ENCODE measurements around the gene CD7. TPM values are rescaled to one million over a fixed set of nuclear protein-coding genes. Genes with fewer than 3 reads are reported as not detected.

The CD7 gene
- total RNA-seq, 4 donors from 2014 or later: 11.6 to 15.4 (median 15.2) TPM; not detected in 1

GRCh38 chr17:82274134-82275020 is 43.0 kb downstream of the CD7 start:
- peaks cover 2 to 43% (median 23%) of the 10 kb centered on the region in 4 donors for H3K4me1 ChIP-seq
- H3K27ac ChIP-seq: peak overlapping the region in 3 of 4 donors; percentile 99 to 100 (median 100)
- H3K9me3 ChIP-seq: no peaks in the 10 kb centered on the region
- H3K36me3 ChIP-seq: peaks cover 0 to 23% (median 0%) of the 10 kb centered on the region in 3 donors
- peak overlapping the region; percentile 62 to 100 (median 92) for H3K4me3 ChIP-seq
- DNase-seq: no peak
- no peaks in the 10 kb centered on the region for H3K27me3 ChIP-seq
- no peak for TF ChIP-seq POLR2A (IDR thresholded peaks at IDR 0.05)
- TF ChIP-seq, protein P1, sequence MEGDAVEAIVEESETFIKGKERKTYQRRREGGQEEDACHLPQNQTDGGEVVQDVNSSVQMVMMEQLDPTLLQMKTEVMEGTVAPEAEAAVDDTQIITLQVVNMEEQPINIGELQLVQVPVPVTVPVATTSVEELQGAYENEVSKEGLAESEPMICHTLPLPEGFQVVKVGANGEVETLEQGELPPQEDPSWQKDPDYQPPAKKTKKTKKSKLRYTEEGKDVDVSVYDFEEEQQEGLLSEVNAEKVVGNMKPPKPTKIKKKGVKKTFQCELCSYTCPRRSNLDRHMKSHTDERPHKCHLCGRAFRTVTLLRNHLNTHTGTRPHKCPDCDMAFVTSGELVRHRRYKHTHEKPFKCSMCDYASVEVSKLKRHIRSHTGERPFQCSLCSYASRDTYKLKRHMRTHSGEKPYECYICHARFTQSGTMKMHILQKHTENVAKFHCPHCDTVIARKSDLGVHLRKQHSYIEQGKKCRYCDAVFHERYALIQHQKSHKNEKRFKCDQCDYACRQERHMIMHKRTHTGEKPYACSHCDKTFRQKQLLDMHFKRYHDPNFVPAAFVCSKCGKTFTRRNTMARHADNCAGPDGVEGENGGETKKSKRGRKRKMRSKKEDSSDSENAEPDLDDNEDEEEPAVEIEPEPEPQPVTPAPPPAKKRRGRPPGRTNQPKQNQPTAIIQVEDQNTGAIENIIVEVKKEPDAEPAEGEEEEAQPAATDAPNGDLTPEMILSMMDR (IDR thresholded peaks at IDR 0.05): no peak

- TF ChIP-seq, protein P1 (IDR thresholded peaks at IDR 0.05): no peak
- TF ChIP-seq POLR2A (IDR thresholded peaks at IDR 0.05): peak; percentile 91 to 94
- Histone ChIP-seq H3K4me1 (peaks cover 3 to 46% (median 26%) of the 10 kb centered on the region in 4 donors), H3K9me3 (no peaks in the 10 kb centered on the region), H3K4me3 (peak within 1 kb of the TSS; percentile 62 to 100 (median 92)), H3K36me3 (peaks cover 0 to 23% (median 0%) of the 10 kb centered on the region in 3 donors), H3K27me3 (no peaks in the 10 kb centered on the region), H3K27ac (peak within 1 kb of the TSS; percentile 99 to 100 (median 100))
- DNase-seq: peak; percentile 96 to 98 (median 97)
These were observed 43.9 kb downstream of the CD7 start, which contains the start of gene CSNK1D for GRCh38 chr17:82273327-82274133. CSNK1D (minus strand) TSS chr17:82273700; CDS start chr17:82273381, 319 bp downstream.

DNA sequence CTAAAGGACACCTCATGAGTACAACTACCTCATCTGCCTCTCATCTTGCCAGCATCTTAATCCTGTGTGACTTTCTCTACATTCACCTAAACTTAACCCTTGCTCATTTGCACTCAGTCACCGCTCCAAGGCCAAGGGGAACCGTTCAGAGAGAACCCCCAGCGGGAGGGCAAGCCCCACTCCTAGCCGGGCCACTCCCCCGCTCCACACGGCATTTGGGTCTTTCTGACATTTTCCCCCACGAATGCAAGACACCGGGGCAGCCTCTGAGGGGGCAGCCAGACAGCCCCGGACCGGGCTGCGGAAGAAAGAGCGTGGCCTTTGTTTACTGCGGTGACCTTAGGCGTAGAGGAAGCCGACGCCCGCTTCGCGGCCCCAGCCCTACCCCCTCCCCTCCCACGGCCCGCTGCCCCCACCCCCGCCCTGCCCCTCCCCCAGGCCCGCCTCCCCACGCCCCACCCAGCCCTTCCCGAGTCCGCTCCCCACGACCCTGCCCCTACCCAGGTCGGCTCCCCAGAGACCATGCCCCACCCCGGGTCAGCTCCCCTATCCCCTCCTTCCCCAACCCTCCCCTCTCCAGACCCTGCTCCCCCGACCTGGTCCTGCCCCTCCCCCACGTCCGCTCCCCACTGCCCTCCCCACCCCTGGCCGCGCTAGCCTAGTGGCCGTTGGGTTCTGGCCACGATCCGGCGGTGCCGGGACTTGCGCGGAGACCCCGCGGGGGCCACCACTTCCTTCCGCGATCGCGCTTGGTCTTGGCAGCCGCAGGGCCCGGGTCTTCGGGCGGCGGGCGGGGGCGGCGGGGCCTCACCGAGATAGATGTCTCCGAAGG is 44.7 kb downstream of the CD7 start:
- no peak for TF ChIP-seq POLR2A (IDR thresholded peaks at IDR 0.05)
- TF ChIP-seq, protein P1 (IDR thresholded peaks at IDR 0.05): no peak
- DNase-seq: peak; percentile 50 to 80 (median 75)
- Histone ChIP-seq H3K27ac (peak overlapping the region; percentile 99 to 100 (median 100)), H3K36me3 (peaks cover 0 to 23% (median 0%) of the 10 kb centered on the region in 3 donors), H3K4me1 (peaks cover 11 to 54% (median 33%) of the 10 kb centered on the region in 4 donors), H3K9me3 (no peaks in the 10 kb centered on the region), H3K4me3 (peak overlapping the region; percentile 62 to 100 (median 92)), H3K27me3 (no peaks in the 10 kb centered on the region)

GRCh38 chr17:82271401-82271800 is 46.0 kb downstream of the CD7 start:
- Histone ChIP-seq H3K27ac (peak overlapping the region; percentile 99 to 100 (median 100)), H3K4me1 (peaks cover 13 to 67% (median 37%) of the 10 kb centered on the region in 4 donors), H3K4me3 (peak overlapping the region in 2 of 4 donors; percentile 89 to 94), H3K9me3 (no peaks in the 10 kb centered on the region), H3K27me3 (no peaks in the 10 kb centered on the region), H3K36me3 (peaks cover 0 to 24% (median 0%) of the 10 kb centered on the region in 3 donors)
- TF ChIP-seq, protein P1 (IDR thresholded peaks at IDR 0.05): no peak
- TF ChIP-seq POLR2A (IDR thresholded peaks at IDR 0.05): no peak
- no peak for DNase-seq
